Measurements from ENCODE around the gene PRRC2C.

- TF ChIP-seq POLR2A (IDR thresholded peaks at IDR 0.05; ENCODE audit: insufficient read depth in 1 of 2, low read depth in 2 of 2, low read length in 2 of 2) (no peak), MAX (IDR thresholded peaks at IDR 0.05) (no peak), KLF13 (CRISPR knock-in tag; IDR thresholded peaks at IDR 0.05) (no peak), JUNB (CRISPR knock-in tag; IDR thresholded peaks at IDR 0.05; ENCODE audit: borderline replicate concordance) (no peak), MZF1 (CRISPR knock-in tag; IDR thresholded peaks at IDR 0.05; ENCODE audit: borderline replicate concordance) (no peak)
Observed at GRCh38 chr1:171563675-171564074, 78.3 kb downstream of the PRRC2C start.

Data from HepG2 (cell line).